SK-N-SH (cell line): ENCODE results near the gene CDK15. TPM values are rescaled to one million over a fixed set of nuclear protein-coding genes. Genes with fewer than 3 reads are reported as not detected.

Experiments
- CTCF ChIA-PET: fragments of 300-600, 350-600 bp; formaldehyde crosslinking; extraction: SDS; loops from one replicate; lab custom pipeline; 2021; lab: Yijun Ruan, JAX
- POLR2A ChIA-PET: fragments of 350-600 bp; sonication (Branson Sonifier 250); formaldehyde crosslinking; extraction: SDS; loops from one replicate; lab custom pipeline; 2020; ENCODE audit warnings: antibody characterized with exemption, inconsistent platforms; lab: Yijun Ruan, JAX
- DNase-seq: peaks from one replicate; pipeline ENCODE4 v3.0.0; 2012
- H2AFZ ChIP-seq: fragments of 200-600 bp; sonication (generic); 2 replicates; pipeline ENCODE4 v1.8.1; 2016; ENCODE audit warnings: antibody characterized with exemption, mild to moderate bottlenecking, low read depth
- H3F3A ChIP-seq: fragments of 200-600 bp; sonication (generic); replicated peaks from 2 replicates; pipeline ENCODE3; 2016; ENCODE audit warnings: antibody characterized with exemption, mild to moderate bottlenecking; ENCODE audit not compliant: insufficient read depth
- H3K27ac ChIP-seq, 2 experiments: fragments of 200-500 bp in 1 of 2; fragments of 200-600 bp in 1 of 2; sonication (Bioruptor generic) in 1 of 2; sonication (generic), shearing (Covaris generic) in 1 of 2; 2 replicates each; pipeline versions ENCODE4 v1.5.1 to v1.6.1; 2014 to 2016; ENCODE audit warnings: low read depth in 2 of 2, inconsistent platforms in 1 of 2, low read length in 1 of 2, mild to moderate bottlenecking in 1 of 2, mixed read lengths in 1 of 2
- H3K27me3 ChIP-seq: fragments of 200-600 bp; sonication (generic), shearing (Covaris generic); 2 replicates; pipeline ENCODE4 v1.6.1; 2016; ENCODE audit warnings: mixed run types; ENCODE audit not compliant: insufficient read depth
- H3K36me3 ChIP-seq, 2 experiments: fragments of 200-500 bp in 1 of 2; fragments of 200-600 bp in 1 of 2; sonication (Bioruptor generic) in 1 of 2; sonication (generic) in 1 of 2; replicated peaks in 1 of 2; 2 replicates each; pipeline versions ENCODE3 to v1.5.1; 2014 to 2016; ENCODE audit warnings: low read length in 1 of 2, mild to moderate bottlenecking in 1 of 2; ENCODE audit not compliant: insufficient read depth in 2 of 2, control insufficient read depth in 1 of 2
- H3K4me1 ChIP-seq, 2 experiments: fragments of 200-500 bp in 1 of 2; fragments of 200-600 bp in 1 of 2; sonication (Bioruptor generic) in 1 of 2; sonication (generic), shearing (Covaris generic) in 1 of 2; 2 replicates each; pipeline versions ENCODE4 v1.5.1 to v1.6.1; 2014 to 2016; ENCODE audit warnings: low read depth in 1 of 2, low read length in 1 of 2, mixed run types in 1 of 2; ENCODE audit not compliant: insufficient read depth in 2 of 2, control insufficient read depth in 1 of 2
- H3K4me2 ChIP-seq: fragments of 200-600 bp; sonication (generic), shearing (Covaris generic); 2 replicates; pipeline ENCODE4 v1.6.1; 2017; ENCODE audit warnings: mixed run types
- H3K4me3 ChIP-seq, 2 experiments: fragments of 200-500 bp in 1 of 2; fragments of 200-600 bp in 1 of 2; sonication (Bioruptor generic) in 1 of 2; sonication (generic), shearing (Covaris generic) in 1 of 2; 2 replicates each; pipeline versions ENCODE4 v1.5.1 to v1.8.1; 2014 to 2016; ENCODE audit warnings: low read depth in 2 of 2, inconsistent platforms in 1 of 2, low read length in 1 of 2, mild to moderate bottlenecking in 1 of 2, mixed read lengths in 1 of 2, moderate library complexity in 1 of 2
- H3K79me2 ChIP-seq: fragments of 200-600 bp; sonication (generic); 2 replicates; pipeline ENCODE4 v1.8.1; 2017; ENCODE audit warnings: mild to moderate bottlenecking; ENCODE audit not compliant: insufficient read depth
- H3K9ac ChIP-seq: fragments of 200-600 bp; sonication (generic); 2 replicates; pipeline ENCODE4 v1.6.1; 2017; ENCODE audit warnings: mixed run types
- H3K9me2 ChIP-seq: fragments of 200-600 bp; sonication (generic); 2 replicates; pipeline ENCODE4 v1.6.1; 2017; ENCODE audit warnings: mixed run types
- H3K9me3 ChIP-seq: fragments of 200-600 bp; sonication (generic); 2 replicates; pipeline ENCODE4 v1.6.1; 2017; ENCODE audit warnings: mixed run types, mild to moderate bottlenecking, moderate library complexity
- H4K20me1 ChIP-seq: fragments of 200-600 bp; sonication (generic); 2 replicates; pipeline ENCODE4 v1.6.1; 2017; ENCODE audit warnings: mild to moderate bottlenecking, mixed run types; ENCODE audit not compliant: insufficient read depth
- CTCF ChIP-seq: fragments of 200-600 bp; sonication (generic); IDR thresholded peaks from 2 replicates; pipeline ENCODE4 v1.6.1; 2017; ENCODE audit warnings: antibody characterized with exemption, mild to moderate bottlenecking, moderate library complexity
- FOXJ3 ChIP-seq: sonication (generic); formaldehyde crosslinking; IDR thresholded peaks from 2 replicates; pipeline ENCODE4 v1.5.1; 2020; ENCODE audit warnings: mild to moderate bottlenecking, missing genetic modification reagents
- MEF2A ChIP-seq: IDR thresholded peaks from 2 replicates; pipeline ENCODE4 v1.4.0; 2012; ENCODE audit warnings: low read depth, borderline replicate concordance
- MXI1 ChIP-seq: IDR thresholded peaks from 2 replicates; pipeline ENCODE4 v1.6.1; 2012; ENCODE audit warnings: mild to moderate bottlenecking, low read depth, low read length, improper control_type of control experiment
- NFIC ChIP-seq: IDR thresholded peaks from 2 replicates; pipeline ENCODE4 v1.4.0; 2012; ENCODE audit warnings: borderline replicate concordance
- PBX3 ChIP-seq: IDR thresholded peaks from 2 replicates; pipeline ENCODE4; 2012
- RAD21 ChIP-seq: IDR thresholded peaks from 2 replicates; pipeline ENCODE4 v1.6.1; 2012; ENCODE audit warnings: mild to moderate bottlenecking, low read length
- RCOR1 ChIP-seq: fragments of 150-350 bp; IDR thresholded peaks from 2 replicates; pipeline ENCODE4 v1.6.1; 2017; ENCODE audit warnings: antibody characterized with exemption, low read length
- RFX5 ChIP-seq: IDR thresholded peaks from 2 replicates; pipeline ENCODE4 v1.6.1; 2012; ENCODE audit warnings: mild to moderate bottlenecking, improper control_type of control experiment, low read length
- TCF12 ChIP-seq: IDR thresholded peaks from 2 replicates; pipeline ENCODE4 v1.4.0; 2012
- ZBTB33 ChIP-seq: IDR thresholded peaks from 2 replicates; pipeline ENCODE4 v1.4.0; 2012; ENCODE audit warnings: low read depth, borderline replicate concordance
- WGBS: methylation state at CpG from one replicate; pipeline ENCODE4 v1.1.6; 2017; ENCODE audit warnings: low lambda C conversion rate; 5-methylcytosine and 5-hydroxymethylcytosine counted together
- polyA plus RNA-seq, 3 experiments: library from polyadenylated mRNA; depleted of rRNA; stranded (reverse); fragments of >200 nt; gene quantifications; 2 replicates each; pipeline ENCODE4 v1.2.3, GENCODE V29; 2012
- TF ChIP-seq, protein P1 (sequence below): fragments of 150-350 bp; IDR thresholded peaks from 2 replicates; pipeline ENCODE4 v1.6.1; 2017; ENCODE audit warnings: antibody characterized with exemption, low read length, low read depth, borderline replicate concordance

Gene CDK15
- polyA plus RNA-seq, 1 of the 3 experiments (the other 2 are of a cell fraction), result 1.8 TPM

GRCh38 chr2:201820383-201821007 is 14.2 kb downstream of the CDK15 start (continued):
- TF ChIP-seq, protein P1, sequence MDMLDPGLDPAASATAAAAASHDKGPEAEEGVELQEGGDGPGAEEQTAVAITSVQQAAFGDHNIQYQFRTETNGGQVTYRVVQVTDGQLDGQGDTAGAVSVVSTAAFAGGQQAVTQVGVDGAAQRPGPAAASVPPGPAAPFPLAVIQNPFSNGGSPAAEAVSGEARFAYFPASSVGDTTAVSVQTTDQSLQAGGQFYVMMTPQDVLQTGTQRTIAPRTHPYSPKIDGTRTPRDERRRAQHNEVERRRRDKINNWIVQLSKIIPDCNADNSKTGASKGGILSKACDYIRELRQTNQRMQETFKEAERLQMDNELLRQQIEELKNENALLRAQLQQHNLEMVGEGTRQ, result no peak
- TF ChIP-seq TCF12 (0 out of 2 replicates have a peak, but pooled peaks have one; percentile 19), RCOR1 (no peak)
- TF ChIP-seq, all 33 proteins: peak for 4

- H3F3A ChIP-seq, result no peaks in the 10 kb centered on the region
- peaks cover 0 to 9% of the 10 kb centered on the region in 2 experiments; a peak in 2 of 4 replicates for H3K4me1 ChIP-seq
- no peaks in the 10 kb centered on the region for H3K27me3 ChIP-seq
- H3K27ac ChIP-seq, result peak overlapping the region in 1 of 2 experiments; percentile 60; a peak in 2 of 4 replicates
- H3K4me3 ChIP-seq, result no peak overlapping the region
- H4K20me1 ChIP-seq, result no peaks in the 10 kb centered on the region
- no peaks in the 10 kb centered on the region for H3K9me3 ChIP-seq
- 87% methylated on average over 5 of the region's 5 CpGs for whole genome bisulfite sequencing
- H2AFZ ChIP-seq, result no peak overlapping the region
- DNase-seq, result no peak
- H3K36me3 ChIP-seq, result no peaks in the 10 kb centered on the region
- TF ChIP-seq ZBTB33 (no peak), RFX5 (no peak), MEF2A (no peak), NFIC (no peak), MXI1 (no peak), FOXJ3 (CRISPR knock-in tag) (no peak), RAD21 (no peak), CTCF (no peak), PBX3 (no peak)
- no peaks in the 10 kb centered on the region for H3K9me2 ChIP-seq
- H3K4me2 ChIP-seq, result no peak overlapping the region
- CTCF ChIA-PET, result interaction anchor here (1.0 kb wide), 1 partner anchor 26 kb away, joined by 3 read pairs; no protein-coding TSS in a partner anchor
- H3K9ac ChIP-seq, result no peak overlapping the region
- POLR2A ChIA-PET, result no interaction called here
- no peaks in the 10 kb centered on the region for H3K79me2 ChIP-seq
These were observed 14.7 kb downstream of the CDK15 start for GRCh38 chr2:201821080-201821479.
